ENCODE measurements around the gene FBXW4. TPM values are rescaled to one million over a fixed set of nuclear protein-coding genes. Genes with fewer than 3 reads are reported as not detected.

FBXW4 gene
- total and polyA plus RNA-seq, 4 donors, result 65.2 to 99.9 (median 73.0) TPM

GRCh38 chr10:101709359-101710058 is 14.5 kb upstream of the FBXW4 start:
- WGBS, 2 donors, result 70 to 73% methylated on average over 9 of the region's 9 CpGs
- H3K36me3 ChIP-seq (ENCODE audit: control insufficient read depth in 1 of 2, insufficient read depth in 2 of 2, low read length in 1 of 2), result no peaks in the 10 kb centered on the region
- H3K4me1 ChIP-seq (ENCODE audit: control insufficient read depth in 1 of 2, insufficient read depth in 2 of 2, low read length in 2 of 2), result no peaks in the 10 kb centered on the region
- H3K4me3 ChIP-seq (ENCODE audit: low read length in 2 of 2), result no peak overlapping the region
- DNase-seq (no peak), ATAC-seq (ENCODE audit: low FRiP score) (no peak)
- H3K9me3 ChIP-seq (ENCODE audit: control insufficient read depth, low read length), result no peaks in the 10 kb centered on the region
- H3K27ac ChIP-seq (ENCODE audit: low read depth in 1 of 2, low read length in 2 of 2), result no peak overlapping the region
- intact Hi-C loops (cut with DNase I), result loop anchor here in 1 of 2 donors (10.0 kb wide), 1 partner anchor 105 kb away; no protein-coding TSS in a partner anchor
- no peaks in the 10 kb centered on the region for H3K27me3 ChIP-seq (ENCODE audit: control insufficient read depth in 1 of 2, insufficient read depth in 2 of 2, low read length in 1 of 2)

- no peak for ATAC-seq (ENCODE audit: low FRiP score)
- Histone ChIP-seq H3K4me3 (ENCODE audit: low read length in 2 of 2) (no peak overlapping the region), H3K27me3 (ENCODE audit: control insufficient read depth in 1 of 2, insufficient read depth in 2 of 2, low read length in 1 of 2) (no peaks in the 10 kb centered on the region), H3K36me3 (ENCODE audit: control insufficient read depth in 1 of 2, insufficient read depth in 2 of 2, low read length in 1 of 2) (no peaks in the 10 kb centered on the region), H3K9me3 (ENCODE audit: control insufficient read depth, low read length) (no peaks in the 10 kb centered on the region), H3K27ac (ENCODE audit: low read depth in 1 of 2, low read length in 2 of 2) (no peak overlapping the region), H3K4me1 (ENCODE audit: control insufficient read depth in 1 of 2, insufficient read depth in 2 of 2, low read length in 2 of 2) (no peaks in the 10 kb centered on the region)
- WGBS, 2 donors, result 92 to 94% methylated on average over 2 of the region's 2 CpGs
- intact Hi-C loops (cut with DNase I), result loop anchor here in 1 of 2 donors (10.0 kb wide), 1 partner anchor 104 kb away; no protein-coding TSS in a partner anchor
- no peak for DNase-seq
Observed at GRCh38 chr10:101708870-101709269, 13.9 kb upstream of the FBXW4 start.

DNA sequence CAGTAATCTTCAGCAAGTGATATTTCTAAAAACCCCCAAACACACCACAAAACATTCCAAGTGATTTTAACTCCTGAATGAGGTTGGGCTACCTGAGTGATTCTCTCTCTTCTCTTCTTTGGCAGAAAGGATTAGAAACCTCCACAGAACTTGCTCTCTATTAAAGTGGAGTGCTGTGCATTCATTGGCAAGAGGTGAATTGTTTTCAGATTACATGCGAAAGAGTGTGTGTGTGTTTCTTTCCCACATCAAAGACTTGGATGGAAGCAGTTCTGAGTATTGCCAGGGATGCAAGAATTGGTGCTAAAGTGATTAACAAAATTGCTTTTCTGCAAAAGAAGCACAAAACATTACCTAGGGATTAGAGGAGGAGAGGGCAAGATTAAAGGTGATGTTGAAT is 13.1 kb upstream of the FBXW4 start:
- H3K9me3 ChIP-seq (ENCODE audit: control insufficient read depth, low read length), result no peaks in the 10 kb centered on the region
- no peaks in the 10 kb centered on the region for H3K27me3 ChIP-seq (ENCODE audit: control insufficient read depth in 1 of 2, insufficient read depth in 2 of 2, low read length in 1 of 2)
- ATAC-seq (ENCODE audit: low FRiP score) (no peak), DNase-seq (no peak)
- 78 to 80% methylated on average over 1 of the region's 1 CpG for WGBS, 2 donors
- H3K4me1 ChIP-seq (ENCODE audit: control insufficient read depth in 1 of 2, insufficient read depth in 2 of 2, low read length in 2 of 2), result no peaks in the 10 kb centered on the region
- no peak overlapping the region for H3K27ac ChIP-seq (ENCODE audit: low read depth in 1 of 2, low read length in 2 of 2)
- H3K4me3 ChIP-seq (ENCODE audit: low read length in 2 of 2), result no peak overlapping the region
- no peaks in the 10 kb centered on the region for H3K36me3 ChIP-seq (ENCODE audit: control insufficient read depth in 1 of 2, insufficient read depth in 2 of 2, low read length in 1 of 2)
- intact Hi-C loops (cut with DNase I), result loop anchor here in 1 of 2 donors (10.0 kb wide), 1 partner anchor 103 kb away; no protein-coding TSS in a partner anchor

GRCh38 chr10:101704331-101704730 is 9.4 kb upstream of the FBXW4 start:
- no peak overlapping the region for H3K4me3 ChIP-seq (ENCODE audit: low read length in 2 of 2)
- intact Hi-C loops (cut with DNase I), result loop anchor here in 1 of 2 donors (10.0 kb wide), 1 partner anchor 100 kb away; no protein-coding TSS in a partner anchor
- no peak for DNase-seq
- H3K4me1 ChIP-seq (ENCODE audit: control insufficient read depth in 1 of 2, insufficient read depth in 2 of 2, low read length in 2 of 2), result no peaks in the 10 kb centered on the region
- H3K9me3 ChIP-seq (ENCODE audit: control insufficient read depth, low read length), result no peaks in the 10 kb centered on the region
- ATAC-seq (ENCODE audit: low FRiP score), result no peak
- no peaks in the 10 kb centered on the region for H3K36me3 ChIP-seq (ENCODE audit: control insufficient read depth in 1 of 2, insufficient read depth in 2 of 2, low read length in 1 of 2)
- 72 to 86% methylated on average over 2 of the region's 2 CpGs for WGBS, 2 donors
- H3K27me3 ChIP-seq (ENCODE audit: control insufficient read depth in 1 of 2, insufficient read depth in 2 of 2, low read length in 1 of 2), result no peaks in the 10 kb centered on the region
- H3K27ac ChIP-seq (ENCODE audit: low read depth in 1 of 2, low read length in 2 of 2), result no peak overlapping the region

GRCh38 chr10:101696632-101697031 is 1.7 kb upstream of the FBXW4 start:
- no peaks in the 10 kb centered on the region for H3K9me3 ChIP-seq (ENCODE audit: control insufficient read depth, low read length)
- no peaks in the 10 kb centered on the region for H3K27me3 ChIP-seq (ENCODE audit: control insufficient read depth in 1 of 2, insufficient read depth in 2 of 2, low read length in 1 of 2)
- DNase-seq, result no peak
- peaks cover 0 to 2% of the 10 kb centered on the region in 2 donors for H3K4me1 ChIP-seq (ENCODE audit: control insufficient read depth in 1 of 2, insufficient read depth in 2 of 2, low read length in 2 of 2)
- ATAC-seq (ENCODE audit: low FRiP score), result no peak
- no peak overlapping the region for H3K27ac ChIP-seq (ENCODE audit: low read depth in 1 of 2, low read length in 2 of 2)
- intact Hi-C loops (cut with DNase I), result no loop called here
- WGBS, 2 donors, result 92 to 97% methylated on average over 3 of the region's 3 CpGs
- no peaks in the 10 kb centered on the region for H3K36me3 ChIP-seq (ENCODE audit: control insufficient read depth in 1 of 2, insufficient read depth in 2 of 2, low read length in 1 of 2)
- H3K4me3 ChIP-seq (ENCODE audit: low read length in 2 of 2), result no peak overlapping the region

DNA sequence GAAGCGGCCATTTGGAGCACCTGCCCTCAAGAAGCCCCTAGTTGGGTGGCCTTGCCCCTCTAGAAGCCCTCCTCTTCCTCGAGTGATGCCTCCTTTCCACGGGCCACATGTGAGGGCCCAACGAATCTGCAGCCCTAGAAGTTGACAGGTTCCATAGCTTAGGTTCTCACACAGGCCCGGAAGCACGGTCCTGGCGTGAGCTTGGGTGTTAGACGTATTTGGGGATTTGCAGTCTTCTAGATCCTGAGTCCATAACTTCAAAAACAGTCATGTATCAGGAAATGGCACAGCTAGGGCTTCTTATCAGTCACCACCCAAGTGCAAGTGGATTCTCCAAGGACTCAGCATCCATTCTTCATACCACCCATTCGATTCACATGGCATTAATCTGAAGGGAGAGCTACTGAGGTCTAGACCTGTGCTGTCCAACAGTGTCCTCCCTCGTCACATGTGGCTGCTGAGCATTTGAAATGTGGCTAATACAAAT is 477 bp upstream of the FBXW4 start:
- no peak for DNase-seq
- H3K4me1 ChIP-seq (ENCODE audit: control insufficient read depth in 1 of 2, insufficient read depth in 2 of 2, low read length in 2 of 2), result peaks cover 0 to 2% of the 10 kb centered on the region in 2 donors
- WGBS, 2 donors, result 72 to 76% methylated on average over 10 of the region's 10 CpGs
- H3K36me3 ChIP-seq (ENCODE audit: control insufficient read depth in 1 of 2, insufficient read depth in 2 of 2, low read length in 1 of 2), result no peaks in the 10 kb centered on the region
- H3K27me3 ChIP-seq (ENCODE audit: control insufficient read depth in 1 of 2, insufficient read depth in 2 of 2, low read length in 1 of 2), result no peaks in the 10 kb centered on the region
- intact Hi-C loops (cut with DNase I), result no loop called here
- peak overlapping the region in 1 of 2 donors; percentile 77 for H3K4me3 ChIP-seq (ENCODE audit: low read length in 2 of 2)
- no peaks in the 10 kb centered on the region for H3K9me3 ChIP-seq (ENCODE audit: control insufficient read depth, low read length)
- peak overlapping the region in 1 of 2 donors; percentile 19 for H3K27ac ChIP-seq (ENCODE audit: low read depth in 1 of 2, low read length in 2 of 2)
- no peak for ATAC-seq (ENCODE audit: low FRiP score)

- DNase-seq (peak; percentile 75 to 85), ATAC-seq (ENCODE audit: low FRiP score) (peak; percentile 94)
- Histone ChIP-seq H3K9me3 (ENCODE audit: control insufficient read depth, low read length) (no peaks in the 10 kb centered on the region), H3K4me1 (ENCODE audit: control insufficient read depth in 1 of 2, insufficient read depth in 2 of 2, low read length in 2 of 2) (peaks cover 0 to 2% of the 10 kb centered on the region in 2 donors), H3K27me3 (ENCODE audit: control insufficient read depth in 1 of 2, insufficient read depth in 2 of 2, low read length in 1 of 2) (no peaks in the 10 kb centered on the region), H3K36me3 (ENCODE audit: control insufficient read depth in 1 of 2, insufficient read depth in 2 of 2, low read length in 1 of 2) (no peaks in the 10 kb centered on the region), H3K27ac (ENCODE audit: low read depth in 1 of 2, low read length in 2 of 2) (peak overlapping the region; percentile 87 to 88), H3K4me3 (ENCODE audit: low read length in 2 of 2) (peak overlapping the region; percentile 14 to 77)
- WGBS, 2 donors, result 0 to 1% methylated on average over 43 to 63 of the region's 63 CpGs
- intact Hi-C loops (cut with DNase I), result no loop called here
Observed at GRCh38 chr10:101693978-101694673, 844 bp downstream of the FBXW4 start.

- DNase-seq (no peak), ATAC-seq (ENCODE audit: low FRiP score) (peak; percentile 42)
- Histone ChIP-seq H3K27me3 (ENCODE audit: control insufficient read depth in 1 of 2, insufficient read depth in 2 of 2, low read length in 1 of 2) (no peaks in the 10 kb centered on the region), H3K4me3 (ENCODE audit: low read length in 2 of 2) (peak overlapping the region; percentile 14 to 77), H3K36me3 (ENCODE audit: control insufficient read depth in 1 of 2, insufficient read depth in 2 of 2, low read length in 1 of 2) (no peaks in the 10 kb centered on the region), H3K9me3 (ENCODE audit: control insufficient read depth, low read length) (no peaks in the 10 kb centered on the region), H3K27ac (ENCODE audit: low read depth in 1 of 2, low read length in 2 of 2) (peak overlapping the region; percentile 87 to 88), H3K4me1 (ENCODE audit: control insufficient read depth in 1 of 2, insufficient read depth in 2 of 2, low read length in 2 of 2) (peaks cover 0 to 2% of the 10 kb centered on the region in 2 donors)
- WGBS, 2 donors, result 1% methylated on average over 4 of the region's 4 CpGs
- intact Hi-C loops (cut with DNase I), result no loop called here
Observed at GRCh38 chr10:101693651-101693977, 1.4 kb downstream of the FBXW4 start.
